Naive thymus-derived CD8-positive, alpha-beta T cell (primary cell): ENCODE data around the gene TNS3. TPM values are rescaled to one million over a fixed set of nuclear protein-coding genes. Genes with fewer than 3 reads are reported as not detected.

Experiments
- ATAC-seq, 2 donors: fragments of 150-1000 bp; cut with Tn5 transposase in 1 of 2; sonication (Bioruptor Pico), chemical (Tn5 transposase) in 1 of 2; 1 replicate in 1 of 2; 2 replicates in 1 of 2; pipeline ENCODE4 v1.10.0; 2021; ENCODE audit warnings: mild to moderate bottlenecking in 2 of 2, moderate library complexity in 2 of 2
- POLR2A ChIA-PET: fragments of 350-600 bp; sonication (Branson Sonifier 250); formaldehyde crosslinking; loops from one replicate; lab custom pipeline; 2021; ENCODE audit warnings: antibody characterized with exemption; lab: Charles Lee
- DNase-seq, 10 donors: peaks; one replicate each; pipeline versions ENCODE4 v3.0.0 to v3.0.0-alpha.2; 2020 to 2022
- H3K27ac Mint-ChIP-seq, 10 donors: one replicate each; pipeline ENCODE4 v1.8.0; 2020 to 2022; ENCODE audit warnings: mild to moderate bottlenecking in 10 of 10, mixed read lengths in 10 of 10, moderate library complexity in 4 of 10, inconsistent platforms in 1 of 10
- H3K27me3 Mint-ChIP-seq, 5 donors: one replicate each; pipeline ENCODE4 v1.8.0; 2021 to 2022; ENCODE audit warnings: mixed read lengths in 5 of 5
- H3K36me3 Mint-ChIP-seq, 3 donors: one replicate each; pipeline ENCODE4 v1.8.0; 2020 to 2022; ENCODE audit warnings: mixed read lengths in 3 of 3, mild to moderate bottlenecking in 2 of 3, inconsistent platforms in 1 of 3
- H3K4me1 Mint-ChIP-seq, 4 donors: one replicate each; pipeline ENCODE4 v1.8.0; 2021 to 2022; ENCODE audit warnings: mixed read lengths in 4 of 4
- H3K4me3 Mint-ChIP-seq, 10 donors: one replicate each; pipeline ENCODE4 v1.8.0; 2020 to 2022; ENCODE audit warnings: mild to moderate bottlenecking in 10 of 10, mixed read lengths in 10 of 10, moderate library complexity in 6 of 10, inconsistent platforms in 1 of 10
- H3K9me3 Mint-ChIP-seq, 9 donors: one replicate each; pipeline ENCODE4 v1.8.0; 2020 to 2022; ENCODE audit warnings: mixed read lengths in 9 of 9, mild to moderate bottlenecking in 3 of 9, inconsistent platforms in 1 of 9, moderate library complexity in 1 of 9
- polyA plus RNA-seq, 3 donors: library from polyadenylated mRNA; unstranded; fragments of 300-500 nt; fragmentation: Illumina TruSeq; gene quantifications; one replicate each; pipeline ENCODE4 v1.2.3, GENCODE V29; 2021
- total RNA-seq, 8 experiments: library from RNA in 2 of 8; stranded (reverse) in 2 of 8; gene quantifications; one replicate each; pipeline ENCODE4 v1.2.3 and lab custom pipeline; 2021 to 2026

Gene TNS3
- total and polyA plus RNA-seq, 5 experiments from 2014 or later: 1.2 to 1.6 TPM; not detected in 3

DNA sequence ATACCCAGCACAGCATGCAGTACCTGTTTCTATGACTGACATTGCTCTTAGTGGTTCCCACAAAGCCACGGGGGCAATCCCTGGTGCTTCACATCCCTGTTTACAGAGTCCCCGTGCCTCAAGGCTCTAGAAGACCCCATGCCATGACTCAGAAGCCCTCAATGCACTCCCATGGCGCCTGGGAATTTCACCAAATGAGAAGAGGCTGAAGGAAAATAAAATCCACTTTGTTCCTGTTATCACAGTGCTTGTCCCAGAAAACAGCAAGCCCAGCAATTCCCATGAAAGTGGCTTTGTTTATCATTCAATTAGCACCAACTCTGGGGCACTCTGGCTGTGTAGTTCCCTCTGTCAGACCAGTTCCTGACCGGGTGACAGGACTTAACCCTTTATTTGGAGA, 268.3 kb downstream of the TNS3 start:
- Mint-ChIP-seq H3K27ac (no peak overlapping the region), H3K4me1 (peaks cover 5 to 13% (median 11%) of the 10 kb centered on the region in 4 donors), H3K36me3 (peaks cover 0 to 19% (median 0%) of the 10 kb centered on the region in 3 donors), H3K9me3 (peaks cover 2 to 22% (median 5%) of the 10 kb centered on the region in 9 donors), H3K27me3 (peaks cover 0 to 24% (median 1%) of the 10 kb centered on the region in 5 donors), H3K4me3 (no peak overlapping the region)
- DNase-seq: no peak
- no peak for ATAC-seq
- POLR2A ChIA-PET: interaction anchor here (0.6 kb wide), 1 partner anchor 26 kb away, joined by 3 read pairs; no protein-coding TSS in a partner anchor

DNA sequence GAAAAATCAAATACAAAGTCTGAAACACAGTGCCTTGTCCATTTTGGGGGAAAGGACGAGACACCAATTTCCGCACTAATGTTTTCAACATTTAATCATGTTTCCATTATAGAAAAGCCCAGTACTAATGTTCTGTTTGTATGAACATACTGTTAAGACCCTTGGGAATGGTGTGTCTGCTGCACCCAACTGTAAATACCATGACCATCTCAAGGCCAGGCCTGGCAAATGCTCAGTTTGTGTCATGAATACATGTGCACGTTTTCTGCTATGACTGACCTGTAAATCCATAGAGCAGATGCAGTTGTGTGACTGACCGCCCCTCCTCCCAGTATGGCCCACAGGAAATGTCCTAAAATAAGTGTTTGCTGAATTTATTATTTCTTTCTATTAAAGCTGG, 270.0 kb downstream of the TNS3 start:
- Mint-ChIP-seq H3K4me3 (no peak overlapping the region), H3K9me3 (peaks cover 2 to 29% (median 7%) of the 10 kb centered on the region in 9 donors), H3K4me1 (peaks cover 0 to 4% (median 0%) of the 10 kb centered on the region in 4 donors), H3K36me3 (peaks cover 0 to 21% (median 0%) of the 10 kb centered on the region in 3 donors), H3K27me3 (peaks cover 0 to 24% (median 1%) of the 10 kb centered on the region in 5 donors), H3K27ac (no peak overlapping the region)
- POLR2A ChIA-PET: no interaction called here
- no peak for ATAC-seq
- DNase-seq: no peak

DNA sequence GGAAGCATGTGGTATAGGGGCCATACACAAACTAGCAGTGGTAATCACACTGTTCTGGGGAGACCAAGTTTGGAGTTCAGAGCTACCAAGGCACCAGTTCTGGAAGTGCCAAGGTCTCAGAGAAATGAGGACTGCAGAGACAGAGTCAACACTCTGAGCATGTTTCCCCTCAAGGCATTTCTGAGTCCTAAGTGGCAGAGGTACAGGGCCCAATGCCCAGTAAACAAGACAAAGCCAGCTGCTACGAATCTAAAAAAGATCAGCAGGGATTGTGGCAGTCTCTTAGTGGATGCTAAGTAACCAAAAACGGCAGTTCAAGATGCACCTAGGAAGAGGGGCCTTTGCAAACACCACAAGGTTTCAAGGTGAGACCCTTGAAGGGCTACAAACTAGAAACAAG, 271.9 kb downstream of the TNS3 start:
- no peak overlapping the region for H3K27ac Mint-ChIP-seq
- peaks cover 0 to 2% (median 0%) of the 10 kb centered on the region in 4 donors for H3K4me1 Mint-ChIP-seq
- DNase-seq (no peak), ATAC-seq (no peak)
- no peak overlapping the region for H3K4me3 Mint-ChIP-seq
- H3K27me3 Mint-ChIP-seq: peaks cover 0 to 16% (median 1%) of the 10 kb centered on the region in 5 donors
- peaks cover 0 to 21% (median 0%) of the 10 kb centered on the region in 3 donors for H3K36me3 Mint-ChIP-seq
- peaks cover 2 to 29% (median 7%) of the 10 kb centered on the region in 9 donors for H3K9me3 Mint-ChIP-seq
- POLR2A ChIA-PET: no interaction called here

DNA sequence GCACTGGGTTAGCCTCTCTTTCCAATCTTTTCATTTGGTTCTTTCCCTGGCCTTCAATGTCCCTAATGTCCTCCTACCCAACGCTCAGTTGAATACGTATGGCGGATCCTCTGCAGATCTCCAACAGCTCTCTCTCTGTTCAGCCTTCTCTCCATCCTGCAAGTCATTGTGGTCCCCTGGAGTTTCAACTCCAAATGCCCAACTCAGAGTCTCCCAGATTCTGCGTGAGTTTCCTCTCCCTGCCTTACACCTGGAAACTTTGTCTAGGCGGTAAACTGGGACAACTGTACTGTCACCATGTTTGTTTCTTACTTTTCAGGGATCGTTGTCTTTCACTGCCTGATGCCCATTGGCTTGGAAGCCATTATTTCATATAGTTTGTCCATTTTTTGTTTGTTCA, 273.1 kb downstream of the TNS3 start:
- Mint-ChIP-seq H3K36me3 (peaks cover 0 to 21% (median 0%) of the 10 kb centered on the region in 3 donors), H3K27me3 (peaks cover 0 to 9% (median 0%) of the 10 kb centered on the region in 5 donors), H3K9me3 (peaks cover 2 to 29% (median 7%) of the 10 kb centered on the region in 9 donors), H3K27ac (no peak overlapping the region), H3K4me3 (no peak overlapping the region), H3K4me1 (no peaks in the 10 kb centered on the region)
- POLR2A ChIA-PET: no interaction called here
- DNase-seq (no peak), ATAC-seq (no peak)

DNA sequence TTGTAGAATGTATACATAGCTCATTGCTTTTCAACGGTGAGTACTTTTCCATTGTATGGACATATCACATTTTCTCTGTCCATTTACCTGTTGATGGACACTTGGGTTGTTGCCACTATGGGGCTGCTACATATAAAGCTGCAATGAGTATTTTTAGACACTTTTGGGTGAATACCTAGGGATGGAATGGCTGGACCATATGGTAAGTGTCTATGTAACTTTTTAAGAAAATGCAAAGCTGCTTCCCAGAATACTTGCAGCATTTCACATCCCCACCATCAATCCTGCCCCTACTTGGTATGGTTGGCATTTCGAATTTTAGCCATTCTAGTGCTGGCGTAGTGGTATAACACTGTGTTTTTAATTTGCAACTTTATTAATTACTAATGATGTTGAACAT, 274.6 kb downstream of the TNS3 start:
- ATAC-seq (no peak), DNase-seq (no peak)
- POLR2A ChIA-PET: no interaction called here
- peaks cover 0 to 21% (median 0%) of the 10 kb centered on the region in 3 donors for H3K36me3 Mint-ChIP-seq
- no peak overlapping the region for H3K27ac Mint-ChIP-seq
- peaks cover 0 to 9% (median 0%) of the 10 kb centered on the region in 5 donors for H3K27me3 Mint-ChIP-seq
- H3K9me3 Mint-ChIP-seq: peaks cover 2 to 29% (median 7%) of the 10 kb centered on the region in 9 donors
- no peak overlapping the region for H3K4me3 Mint-ChIP-seq
- no peaks in the 10 kb centered on the region for H3K4me1 Mint-ChIP-seq

DNA sequence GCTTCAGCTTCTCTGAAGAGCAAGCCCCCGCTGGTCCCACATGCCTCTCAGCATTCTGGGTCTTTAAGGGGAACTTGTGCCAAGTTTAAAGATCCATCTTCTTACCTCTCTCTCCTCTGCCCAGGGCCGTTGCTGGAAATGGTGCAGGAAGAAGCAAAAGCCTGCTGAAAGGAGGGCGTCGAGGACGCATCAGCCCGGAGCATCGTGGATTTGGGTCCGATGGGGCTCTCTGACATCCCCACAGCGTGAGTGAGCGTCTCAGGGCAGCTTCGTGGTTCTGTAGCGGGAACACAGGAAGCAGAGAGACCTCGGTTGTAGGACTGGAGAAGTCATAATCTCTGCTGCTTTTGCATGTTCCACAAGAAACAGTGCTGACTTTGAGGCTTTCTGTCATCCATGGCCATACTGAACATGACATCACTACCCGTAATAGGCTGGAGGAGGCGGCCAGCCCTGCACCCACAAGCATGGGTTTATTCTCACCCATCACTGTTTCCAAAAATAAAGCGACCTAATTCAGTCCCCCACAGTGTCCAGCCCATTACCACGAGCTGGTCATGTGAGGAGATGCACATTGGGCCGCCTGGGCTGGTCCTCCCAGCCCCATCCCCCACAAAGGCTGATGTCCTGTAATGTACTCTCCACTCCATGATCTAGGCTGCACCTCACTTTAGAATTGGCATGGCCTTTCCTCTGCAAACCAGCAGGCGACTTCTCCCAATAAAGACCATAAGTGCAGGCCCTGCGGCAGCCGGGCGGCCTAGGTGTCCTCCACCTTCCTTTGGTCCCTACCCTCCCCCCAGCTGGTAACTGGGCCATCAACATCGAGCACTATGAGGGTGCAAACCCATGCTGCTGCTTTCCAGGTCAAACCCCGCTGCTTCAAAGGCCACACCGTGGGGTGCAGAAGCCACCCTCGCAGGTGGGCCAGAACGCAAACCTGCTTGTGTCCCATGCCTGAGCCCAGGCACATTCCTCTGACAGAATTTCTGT, 276.9 kb downstream of the TNS3 start:
- DNase-seq: no peak

DNA sequence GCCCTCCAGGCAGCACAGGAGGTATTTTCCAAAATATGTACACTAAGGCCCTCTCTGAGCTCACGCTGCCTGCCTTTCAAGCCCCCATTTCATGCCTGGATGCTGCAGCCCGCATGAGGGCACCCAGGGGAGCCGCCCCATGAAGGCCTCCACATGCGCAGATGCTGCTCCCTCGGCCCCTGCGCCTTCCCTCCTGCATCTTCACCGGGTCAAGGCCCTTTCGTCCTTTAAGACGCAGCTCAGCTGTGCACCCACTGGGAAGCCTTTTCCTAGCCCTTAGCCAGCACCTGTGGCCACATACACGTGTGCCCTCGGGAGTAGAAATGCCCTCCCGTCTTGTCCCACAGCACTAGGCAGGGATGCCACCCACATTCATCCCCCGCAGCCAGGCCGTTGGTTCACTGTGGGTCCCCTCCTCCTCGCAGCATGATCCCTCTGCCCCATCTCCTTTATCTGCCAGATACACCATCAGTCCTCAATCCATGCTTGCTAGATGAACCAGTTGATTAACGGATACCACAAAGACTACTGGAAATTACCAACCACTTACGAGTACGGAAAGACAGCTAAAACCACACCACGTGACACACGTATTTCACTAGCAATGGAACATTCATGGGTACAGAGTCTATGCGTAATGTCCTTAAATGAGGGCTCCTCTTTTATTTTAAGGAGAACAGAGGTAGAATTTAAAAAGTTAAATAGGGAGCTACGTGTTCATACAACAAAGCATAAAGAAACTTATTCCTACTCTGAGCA, 278.0 kb downstream of the TNS3 start:
- Mint-ChIP-seq H3K4me1 (no peaks in the 10 kb centered on the region), H3K27me3 (peaks cover 0 to 4% (median 0%) of the 10 kb centered on the region in 5 donors), H3K27ac (no peak overlapping the region), H3K36me3 (peaks cover 0 to 5% (median 0%) of the 10 kb centered on the region in 3 donors), H3K4me3 (no peak overlapping the region), H3K9me3 (peaks cover 0 to 14% (median 4%) of the 10 kb centered on the region in 9 donors)
- ATAC-seq: no peak
- POLR2A ChIA-PET: no interaction called here
- no peak for DNase-seq

More for the DNA sequence above, 276.9 kb downstream of the TNS3 start:
- peaks cover 0 to 4% (median 0%) of the 10 kb centered on the region in 5 donors for H3K27me3 Mint-ChIP-seq
- no peak overlapping the region for H3K27ac Mint-ChIP-seq
- H3K4me3 Mint-ChIP-seq: no peak overlapping the region
- ATAC-seq: no peak
- POLR2A ChIA-PET: no interaction called here
- H3K4me1 Mint-ChIP-seq: no peaks in the 10 kb centered on the region
- H3K9me3 Mint-ChIP-seq: peaks cover 0 to 19% (median 7%) of the 10 kb centered on the region in 9 donors
- peaks cover 0 to 14% (median 0%) of the 10 kb centered on the region in 3 donors for H3K36me3 Mint-ChIP-seq

DNA sequence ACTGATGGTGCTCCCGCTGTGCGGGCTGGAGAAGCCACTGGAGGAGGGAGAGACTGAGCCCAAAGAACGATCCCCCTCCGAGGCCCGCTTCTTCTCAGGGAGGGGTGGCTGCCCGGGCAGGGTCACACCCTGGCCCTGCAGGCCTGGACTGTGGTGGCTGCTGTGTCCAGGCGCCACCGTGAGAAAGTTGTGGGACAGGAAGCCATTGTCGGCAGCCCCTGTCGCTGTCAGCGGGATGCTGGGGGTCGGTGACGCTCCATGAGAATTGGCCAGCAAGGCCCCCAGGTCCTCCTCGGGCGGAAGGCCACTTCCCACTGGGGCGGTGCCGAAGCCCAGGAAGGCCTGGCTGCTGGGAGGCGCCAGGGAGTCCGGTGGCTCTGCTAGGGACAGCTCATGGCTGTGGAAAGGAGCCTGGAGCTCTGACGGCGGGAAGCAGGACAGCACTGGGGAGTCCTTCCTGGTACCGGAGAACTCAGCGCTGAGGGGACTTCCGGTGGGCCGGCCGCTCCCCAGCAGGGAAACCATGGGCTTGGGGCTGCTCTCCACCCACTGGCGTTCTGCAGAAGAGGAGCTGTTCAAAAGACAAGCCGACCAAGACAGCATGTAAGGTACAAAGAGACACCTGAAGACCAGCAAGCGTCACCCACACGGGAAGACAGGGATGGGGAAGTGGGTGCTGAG, 278.8 kb downstream of the TNS3 start:
- H3K27me3 Mint-ChIP-seq: peaks cover 0 to 4% (median 0%) of the 10 kb centered on the region in 5 donors
- no peak overlapping the region for H3K4me3 Mint-ChIP-seq
- H3K9me3 Mint-ChIP-seq: peaks cover 0 to 7% (median 0%) of the 10 kb centered on the region in 9 donors
- ATAC-seq (no peak), DNase-seq (no peak)
- H3K27ac Mint-ChIP-seq: no peak overlapping the region
- no peaks in the 10 kb centered on the region for H3K36me3 Mint-ChIP-seq
- POLR2A ChIA-PET: no interaction called here
- no peaks in the 10 kb centered on the region for H3K4me1 Mint-ChIP-seq

DNA sequence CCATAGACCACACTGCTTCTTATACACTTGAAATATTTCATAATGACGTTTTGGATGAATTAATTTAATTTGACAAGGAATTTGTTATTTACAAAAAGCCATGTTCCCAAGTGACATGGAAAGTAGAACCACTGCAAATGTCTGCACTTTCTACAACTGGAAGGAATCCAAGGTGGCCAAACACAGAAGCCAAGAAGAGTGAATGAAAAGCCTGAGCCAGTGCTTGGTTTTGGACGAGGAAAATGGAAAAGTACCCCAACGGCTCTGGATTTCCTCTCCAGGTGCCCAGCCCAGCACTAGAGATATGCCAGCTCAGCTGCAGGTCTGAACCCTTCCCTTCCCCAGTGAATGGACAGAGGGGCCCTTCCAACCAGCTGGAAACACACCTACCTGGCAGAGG, 279.4 kb downstream of the TNS3 start:
- Mint-ChIP-seq H3K4me1 (no peaks in the 10 kb centered on the region), H3K27ac (no peak overlapping the region), H3K9me3 (peaks cover 0 to 1% (median 0%) of the 10 kb centered on the region in 9 donors), H3K27me3 (peaks cover 0 to 4% (median 0%) of the 10 kb centered on the region in 5 donors), H3K36me3 (no peaks in the 10 kb centered on the region), H3K4me3 (no peak overlapping the region)
- ATAC-seq (no peak), DNase-seq (no peak)
- POLR2A ChIA-PET: no interaction called here

DNA sequence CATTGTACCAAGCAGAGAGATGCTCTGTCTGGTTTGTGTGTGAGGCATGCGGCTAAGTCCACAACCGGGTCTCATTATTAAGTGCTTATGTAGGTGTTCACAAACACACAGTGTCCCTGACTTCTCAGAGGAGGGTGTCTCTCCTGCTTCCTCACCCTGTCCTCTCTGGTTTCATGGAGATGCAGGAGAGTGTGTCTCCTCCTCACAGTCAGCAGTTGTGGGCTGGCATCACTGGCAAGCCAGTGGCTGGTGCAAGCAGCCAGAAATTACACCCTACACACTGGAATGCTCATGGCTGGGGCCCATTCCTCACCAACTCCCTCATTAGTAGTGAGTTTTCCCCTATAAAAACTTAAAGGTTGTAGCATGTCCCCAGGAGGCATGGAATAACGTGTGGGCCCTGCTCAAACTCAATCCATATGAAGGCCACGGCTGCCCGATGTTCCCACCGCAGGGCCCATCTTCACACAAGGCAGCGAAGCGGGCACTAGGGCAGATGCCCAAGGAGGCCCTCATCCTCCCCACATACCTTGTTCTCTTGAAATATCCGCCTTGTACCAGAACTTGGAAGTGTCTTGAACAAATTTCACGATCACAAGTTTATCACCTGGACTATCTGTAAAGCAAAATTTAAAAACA, 280.1 kb downstream of the TNS3 start:
- POLR2A ChIA-PET: interaction anchor here (0.7 kb wide), 1 partner anchor 652 kb away, joined by 3 read pairs; no protein-coding TSS in a partner anchor
- Mint-ChIP-seq H3K36me3 (no peaks in the 10 kb centered on the region), H3K4me1 (no peaks in the 10 kb centered on the region), H3K27ac (no peak overlapping the region), H3K27me3 (peaks cover 0 to 4% (median 0%) of the 10 kb centered on the region in 5 donors), H3K4me3 (no peak overlapping the region), H3K9me3 (no peaks in the 10 kb centered on the region)
- DNase-seq: no peak
- no peak for ATAC-seq

DNA sequence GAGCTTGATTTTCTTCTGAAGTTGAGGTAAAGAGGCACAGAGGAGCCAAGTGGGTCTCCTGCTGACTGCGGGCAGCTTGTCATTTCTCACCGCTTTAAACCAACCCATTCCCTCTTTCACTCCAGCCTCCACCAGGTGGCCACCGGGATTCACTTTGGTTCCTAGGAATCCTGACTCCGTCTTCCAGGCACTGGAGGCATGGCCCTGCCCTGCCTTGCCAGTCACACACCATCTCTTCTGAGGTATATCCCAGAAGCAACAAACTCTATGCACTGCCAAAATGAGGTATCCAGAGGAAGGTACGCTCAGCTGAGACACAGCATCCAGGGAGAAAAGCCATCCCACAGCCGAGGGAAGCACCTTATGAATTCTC, 280.8 kb downstream of the TNS3 start:
- ATAC-seq: no peak
- POLR2A ChIA-PET: interaction anchor here (0.7 kb wide), 1 partner anchor 652 kb away, joined by 3 read pairs; no protein-coding TSS in a partner anchor
- Mint-ChIP-seq H3K9me3 (no peaks in the 10 kb centered on the region), H3K4me3 (no peak overlapping the region), H3K36me3 (no peaks in the 10 kb centered on the region), H3K27me3 (peaks cover 0 to 4% (median 0%) of the 10 kb centered on the region in 5 donors), H3K27ac (no peak overlapping the region), H3K4me1 (no peaks in the 10 kb centered on the region)
- DNase-seq: no peak
